Measurements from ENCODE around the gene PARP4.
"Not testable (repeated sequence)": the region's sequence is repeated elsewhere in the genome, so short reads cannot be mapped to it uniquely, and the experiment has no call there.

The PARP4 gene

GRCh38 chr13:24497742-24498141, 14.8 kb downstream of the PARP4 start:
- Histone ChIP-seq H3F3A (ENCODE audit: insufficient read depth, low read length) (no peaks in the 10 kb centered on the region), H3K27me3 (ENCODE audit: insufficient read depth, low read length) (no peaks in the 10 kb centered on the region), H3K4me3 (ENCODE audit: low read depth, low read length, poor library complexity, severe bottlenecking) (no peak overlapping the region), H4K20me1 (ENCODE audit: insufficient read depth, low read length) (no peaks in the 10 kb centered on the region), H3K9me3 (ENCODE audit: low read length) (no peaks in the 10 kb centered on the region), H3K9me2 (ENCODE audit: low read depth, low read length) (no peaks in the 10 kb centered on the region), H3K27ac (ENCODE audit: low read depth, low read length, poor library complexity, severe bottlenecking) (no peak overlapping the region), H3K36me3 (ENCODE audit: insufficient read depth, low read length) (peaks cover 67% of the 10 kb centered on the region), H2AFZ (ENCODE audit: low read length) (no peak overlapping the region), H3K79me2 (ENCODE audit: insufficient read depth, low read length) (no peaks in the 10 kb centered on the region), H3K4me1 (ENCODE audit: insufficient read depth, low read length, severe bottlenecking) (no peaks in the 10 kb centered on the region), H3K4me2 (ENCODE audit: low read length) (no peak overlapping the region), H3K9ac (ENCODE audit: low read length) (no peak overlapping the region)
- TF ChIP-seq CTCF (IDR thresholded peaks at IDR 0.05; ENCODE audit: low read length) (no peak), EZH2 (IDR thresholded peaks at IDR 0.05; ENCODE audit: borderline replicate concordance, low read length) (no peak)

- not testable (repeated sequence) for H3K4me2 ChIP-seq (ENCODE audit: low read length); H2AFZ ChIP-seq (ENCODE audit: low read length); H3K27me3 ChIP-seq (ENCODE audit: insufficient read depth, low read length); H4K20me1 ChIP-seq (ENCODE audit: insufficient read depth, low read length); H3F3A ChIP-seq (ENCODE audit: insufficient read depth, low read length); H3K4me3 ChIP-seq (ENCODE audit: low read depth, low read length, poor library complexity, severe bottlenecking); H3K27ac ChIP-seq (ENCODE audit: low read depth, low read length, poor library complexity, severe bottlenecking); H3K4me1 ChIP-seq (ENCODE audit: insufficient read depth, low read length, severe bottlenecking); H3K9ac ChIP-seq (ENCODE audit: low read length); H3K9me3 ChIP-seq (ENCODE audit: low read length); H3K79me2 ChIP-seq (ENCODE audit: insufficient read depth, low read length); H3K9me2 ChIP-seq (ENCODE audit: low read depth, low read length)
- H3K36me3 ChIP-seq (ENCODE audit: insufficient read depth, low read length), result peaks cover 71% of the 10 kb centered on the region
These were observed 16.3 kb downstream of the PARP4 start for GRCh38 chr13:24496295-24496694.

- Histone ChIP-seq H3K9me3 (ENCODE audit: low read length) (no peaks in the 10 kb centered on the region), H3K4me1 (ENCODE audit: insufficient read depth, low read length, severe bottlenecking) (no peaks in the 10 kb centered on the region), H3K4me3 (ENCODE audit: low read depth, low read length, poor library complexity, severe bottlenecking) (no peak overlapping the region), H3K4me2 (ENCODE audit: low read length) (no peak overlapping the region), H3F3A (ENCODE audit: insufficient read depth, low read length) (no peaks in the 10 kb centered on the region), H3K79me2 (ENCODE audit: insufficient read depth, low read length) (no peaks in the 10 kb centered on the region), H3K27ac (ENCODE audit: low read depth, low read length, poor library complexity, severe bottlenecking) (no peak overlapping the region), H4K20me1 (ENCODE audit: insufficient read depth, low read length) (no peaks in the 10 kb centered on the region), H2AFZ (ENCODE audit: low read length) (no peak overlapping the region), H3K27me3 (ENCODE audit: insufficient read depth, low read length) (no peaks in the 10 kb centered on the region), H3K36me3 (ENCODE audit: insufficient read depth, low read length) (peaks cover 74% of the 10 kb centered on the region), H3K9ac (ENCODE audit: low read length) (no peak overlapping the region), H3K9me2 (ENCODE audit: low read depth, low read length) (no peaks in the 10 kb centered on the region)
- TF ChIP-seq CTCF (IDR thresholded peaks at IDR 0.05; ENCODE audit: low read length) (no peak), EZH2 (IDR thresholded peaks at IDR 0.05; ENCODE audit: borderline replicate concordance, low read length) (no peak)
These were observed 17.3 kb downstream of the PARP4 start for GRCh38 chr13:24495151-24495729.

- no peak overlapping the region for H3K27ac ChIP-seq (ENCODE audit: low read depth, low read length, poor library complexity, severe bottlenecking)
- no peaks in the 10 kb centered on the region for H3K79me2 ChIP-seq (ENCODE audit: insufficient read depth, low read length)
- no peak for TF ChIP-seq CTCF (IDR thresholded peaks at IDR 0.05; ENCODE audit: low read length)
- TF ChIP-seq EZH2 (IDR thresholded peaks at IDR 0.05; ENCODE audit: borderline replicate concordance, low read length), result no peak
- H3K27me3 ChIP-seq (ENCODE audit: insufficient read depth, low read length), result no peaks in the 10 kb centered on the region
- no peak overlapping the region for H2AFZ ChIP-seq (ENCODE audit: low read length)
- H3F3A ChIP-seq (ENCODE audit: insufficient read depth, low read length), result no peaks in the 10 kb centered on the region
- no peaks in the 10 kb centered on the region for H3K9me3 ChIP-seq (ENCODE audit: low read length)
- no peak overlapping the region for H3K4me3 ChIP-seq (ENCODE audit: low read depth, low read length, poor library complexity, severe bottlenecking)
- no peak overlapping the region for H3K4me2 ChIP-seq (ENCODE audit: low read length)
- H3K9me2 ChIP-seq (ENCODE audit: low read depth, low read length), result no peaks in the 10 kb centered on the region
- peaks cover 84% of the 10 kb centered on the region for H3K36me3 ChIP-seq (ENCODE audit: insufficient read depth, low read length)
- no peaks in the 10 kb centered on the region for H3K4me1 ChIP-seq (ENCODE audit: insufficient read depth, low read length, severe bottlenecking)
- no peak overlapping the region for H3K9ac ChIP-seq (ENCODE audit: low read length)
- no peaks in the 10 kb centered on the region for H4K20me1 ChIP-seq (ENCODE audit: insufficient read depth, low read length)
These were observed 19.2 kb downstream of the PARP4 start for GRCh38 chr13:24493356-24493755.

All from OCI-LY1 (cell line).